ENCODE data around the gene FBXO24. TPM values are rescaled to one million over a fixed set of nuclear protein-coding genes. Genes with fewer than 3 reads are reported as not detected.
"Not testable (repeated sequence)": the region's sequence is repeated elsewhere in the genome, so short reads cannot be mapped to it uniquely, and the experiment has no call there.

FBXO24 gene
- total RNA-seq (2014; rRNA removed; shearing (Covaris generic)): 0.78 TPM in 1 of 2 replicates, not detected in the other

DNA sequence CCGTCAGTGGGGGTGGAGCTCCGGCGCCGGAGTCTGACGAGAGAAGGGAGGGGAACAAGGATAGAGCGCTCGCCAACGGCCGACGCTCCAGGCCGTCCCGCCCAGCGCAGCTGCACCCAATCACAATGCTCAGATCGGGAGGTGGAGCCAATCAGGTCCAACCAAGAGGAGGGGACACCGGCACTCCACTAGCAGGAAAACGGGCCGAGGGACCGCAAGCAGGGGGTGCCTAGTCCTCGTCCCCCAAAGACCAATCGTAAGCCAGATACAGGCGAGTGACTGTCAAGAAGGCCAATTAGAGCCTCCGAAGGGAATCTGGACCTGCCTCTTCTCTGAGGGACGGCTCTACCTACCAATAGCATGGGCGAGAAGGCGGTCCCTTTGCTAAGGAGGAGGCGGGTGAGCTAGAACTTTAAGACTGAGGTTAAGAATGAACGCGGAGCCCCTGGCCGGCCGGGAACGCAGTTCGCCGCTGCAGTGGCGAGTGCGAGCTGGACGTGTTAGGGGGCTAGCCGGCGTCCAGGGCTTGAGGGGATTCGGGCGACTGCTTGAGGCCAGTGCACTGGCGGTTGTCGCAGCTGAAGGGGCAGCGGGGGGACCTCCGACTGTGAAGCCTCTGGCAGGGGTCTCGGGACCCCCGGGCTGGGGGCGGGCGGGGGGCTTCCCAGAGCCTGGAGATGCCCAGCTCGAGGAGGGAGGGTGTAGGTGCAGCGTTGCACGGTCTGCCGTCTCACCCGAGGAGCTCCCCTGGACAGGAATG lies at the start of gene FBXO24:
TSS of gene FBXO24 (plus strand) at position 63 of the 760 bp plus-strand sequence. CDS start at position 361, 298 bp downstream.
- DNase-seq (ENCODE audit: low spot score): peak; percentile 100
- in situ Hi-C loops (cut with HindIII; ENCODE audit: low sequenced_read_pairs): no loop called here

- DNase-seq (ENCODE audit: low spot score); in situ Hi-C loops (cut with HindIII; ENCODE audit: low sequenced_read_pairs): not testable (repeated sequence)
These were observed 49.4 kb upstream of the FBXO24 start for GRCh38 chr7:100536695-100537094.

DNA sequence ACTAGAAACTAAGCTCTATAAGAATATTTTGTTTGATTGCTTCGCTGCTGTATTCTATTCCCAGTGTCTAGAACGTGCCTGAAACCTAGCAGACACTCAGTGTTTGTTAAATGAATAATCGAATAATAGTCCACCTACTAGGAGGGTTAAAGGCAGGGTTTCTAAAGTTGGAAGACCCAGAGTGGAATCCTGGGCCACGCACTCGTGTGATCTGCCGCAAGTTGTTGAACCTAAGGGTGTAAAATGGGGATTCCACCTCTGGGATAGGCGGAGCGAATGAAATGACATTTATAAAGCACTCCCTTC lies 47.8 kb upstream of the FBXO24 start:
- no peak for DNase-seq (ENCODE audit: low spot score)
- in situ Hi-C loops (cut with HindIII; ENCODE audit: low sequenced_read_pairs): no loop called here

DNA sequence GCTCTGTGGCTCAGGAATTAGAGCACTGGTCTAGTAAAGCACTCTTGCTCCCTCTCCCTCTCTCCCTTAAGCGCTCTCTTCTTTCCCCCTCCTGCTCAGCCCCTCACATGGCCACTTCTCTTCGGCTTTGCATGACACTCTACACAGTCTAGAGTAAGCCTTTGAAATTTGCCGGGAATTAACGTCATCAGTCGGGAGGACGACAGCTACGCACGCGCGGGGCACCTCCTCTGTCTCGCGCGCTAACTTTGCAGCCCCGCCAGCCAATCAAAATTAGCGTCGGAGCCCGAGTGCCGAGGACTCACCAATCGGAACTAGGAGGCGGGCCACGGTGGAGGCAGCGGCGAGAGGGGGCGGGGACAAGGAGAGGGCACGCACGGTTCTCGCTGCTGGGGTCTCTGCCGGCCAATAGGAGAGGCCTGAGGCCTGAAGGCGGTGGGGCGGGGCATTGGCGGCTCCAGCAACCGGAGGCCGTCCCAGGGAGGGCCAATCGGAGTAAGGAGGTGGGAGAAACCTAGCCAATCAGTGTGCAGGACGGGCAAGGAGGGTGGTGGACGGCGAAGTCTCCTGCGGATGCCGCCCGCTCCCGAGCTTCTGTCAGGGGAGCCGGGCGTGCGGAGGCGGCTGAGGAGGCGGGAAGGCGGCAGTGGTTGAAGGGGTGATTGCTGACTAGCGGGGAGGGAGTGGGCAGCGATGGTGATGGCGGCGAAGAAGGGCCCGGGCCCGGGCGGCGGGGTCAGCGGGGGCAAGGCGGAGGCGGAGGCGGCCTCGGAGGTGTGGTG lies 47.3 kb upstream of the FBXO24 start, which contains the start of gene AGFG2:
TSS of gene AGFG2 (plus strand) at position 550 of the 782 bp plus-strand sequence. CDS start at position 694, 144 bp downstream.
- in situ Hi-C loops (cut with HindIII; ENCODE audit: low sequenced_read_pairs): no loop called here
- peak; percentile 100 for DNase-seq (ENCODE audit: low spot score)

GRCh38 chr7:100539436-100540006 lies 46.6 kb upstream of the FBXO24 start:
- DNase-seq (ENCODE audit: low spot score): no peak
- in situ Hi-C loops (cut with HindIII; ENCODE audit: low sequenced_read_pairs): no loop called here

DNA sequence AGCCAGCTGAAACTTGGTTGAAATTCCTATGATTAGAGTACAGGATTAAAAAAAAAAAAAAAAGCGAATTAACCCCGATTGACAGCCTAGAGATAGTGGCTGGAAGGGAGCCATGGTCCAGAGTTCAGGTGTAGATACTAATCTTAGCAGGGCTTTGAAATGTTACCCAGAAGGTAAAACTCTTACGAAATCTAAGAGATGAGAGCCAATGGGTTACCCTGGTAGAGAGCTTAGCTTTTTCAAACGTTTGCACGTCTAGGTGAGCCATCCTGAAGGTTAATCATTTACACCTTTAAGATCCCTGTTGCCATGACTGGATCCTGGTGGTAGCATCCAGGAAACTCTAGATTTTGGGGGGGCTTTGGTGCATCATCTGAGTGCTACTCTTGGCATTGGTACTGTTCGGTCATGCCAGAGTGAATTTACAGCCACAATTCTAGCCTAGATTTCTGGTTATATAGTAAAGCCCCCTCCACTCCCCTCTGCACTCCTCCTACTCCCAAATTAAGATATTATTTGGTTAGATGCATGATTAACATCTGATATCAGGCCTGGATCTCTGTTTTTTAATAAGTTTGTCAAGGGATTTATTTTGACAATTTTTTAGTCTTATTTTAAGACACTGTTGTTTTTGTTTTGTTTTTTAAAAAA lies 45.9 kb upstream of the FBXO24 start:
- no peak for DNase-seq (ENCODE audit: low spot score)
- in situ Hi-C loops (cut with HindIII; ENCODE audit: low sequenced_read_pairs): no loop called here

- DNase-seq (ENCODE audit: low spot score); in situ Hi-C loops (cut with HindIII; ENCODE audit: low sequenced_read_pairs): not testable (repeated sequence)
These were observed 44.8 kb upstream of the FBXO24 start for GRCh38 chr7:100541309-100541708.

DNA sequence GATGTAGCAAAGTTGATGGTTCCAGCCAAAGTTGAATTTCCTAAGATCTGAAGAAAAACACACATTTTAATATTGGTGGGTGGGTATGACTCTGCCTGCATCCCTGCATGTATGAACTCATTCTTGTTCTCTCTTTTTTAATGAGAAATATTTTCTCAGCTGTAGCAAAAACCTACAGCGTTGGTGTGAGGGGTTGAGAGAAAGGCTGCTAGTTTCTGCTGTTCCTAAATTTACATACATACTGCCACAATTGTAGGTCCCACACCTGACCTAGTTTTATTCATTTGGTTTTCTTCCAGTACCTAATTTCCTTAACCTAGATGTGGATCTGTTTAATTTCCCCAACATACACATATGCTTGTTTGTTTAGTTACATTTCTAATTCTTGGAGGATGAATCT lies 42.5 kb upstream of the FBXO24 start:
- peak; percentile 68 for DNase-seq (ENCODE audit: low spot score)
- in situ Hi-C loops (cut with HindIII; ENCODE audit: low sequenced_read_pairs): no loop called here

- in situ Hi-C loops (cut with HindIII; ENCODE audit: low sequenced_read_pairs): no loop called here
- peak; percentile 39 for DNase-seq (ENCODE audit: low spot score)
These were observed 41.7 kb upstream of the FBXO24 start for GRCh38 chr7:100544386-100544785.

DNA sequence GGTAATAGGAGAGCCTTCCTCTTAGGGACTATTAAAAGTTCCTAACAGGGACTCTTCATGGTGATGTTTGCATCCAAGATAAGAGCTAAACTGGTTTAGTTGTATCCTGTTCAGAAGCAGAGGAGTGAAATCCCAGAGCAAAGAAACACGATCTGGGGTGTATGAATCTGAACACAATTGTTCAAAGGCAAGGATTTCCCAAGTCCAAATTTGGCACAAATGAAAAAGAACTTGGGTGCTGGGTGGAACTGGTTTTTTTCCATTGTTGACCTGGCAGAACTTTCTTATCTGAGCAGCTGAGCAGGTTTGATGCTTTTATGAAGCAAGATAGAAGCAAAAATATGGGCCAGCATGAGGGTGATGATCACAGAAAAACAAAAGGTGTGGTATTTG lies 41.2 kb upstream of the FBXO24 start:
- in situ Hi-C loops (cut with HindIII; ENCODE audit: low sequenced_read_pairs): no loop called here
- peak; percentile 78 for DNase-seq (ENCODE audit: low spot score)

- in situ Hi-C loops (cut with HindIII; ENCODE audit: low sequenced_read_pairs): no loop called here
- peak; percentile 70 for DNase-seq (ENCODE audit: low spot score)
These were observed 40.6 kb upstream of the FBXO24 start for GRCh38 chr7:100545360-100546128.

GRCh38 chr7:100546129-100546925 lies 39.8 kb upstream of the FBXO24 start:
- in situ Hi-C loops (cut with HindIII; ENCODE audit: low sequenced_read_pairs): no loop called here
- DNase-seq (ENCODE audit: low spot score): peak; percentile 27

GRCh38 chr7:100546926-100547800 lies 39.0 kb upstream of the FBXO24 start:
- peak; percentile 26 for DNase-seq (ENCODE audit: low spot score)
- in situ Hi-C loops (cut with HindIII; ENCODE audit: low sequenced_read_pairs): no loop called here

GRCh38 chr7:100547872-100548271 lies 38.3 kb upstream of the FBXO24 start:
- peak; percentile 32 for DNase-seq (ENCODE audit: low spot score)
- in situ Hi-C loops (cut with HindIII; ENCODE audit: low sequenced_read_pairs): no loop called here

GRCh38 chr7:100548446-100548845 lies 37.7 kb upstream of the FBXO24 start:
- DNase-seq (ENCODE audit: low spot score); in situ Hi-C loops (cut with HindIII; ENCODE audit: low sequenced_read_pairs): not testable (repeated sequence)

- in situ Hi-C loops (cut with HindIII; ENCODE audit: low sequenced_read_pairs): no loop called here
- DNase-seq (ENCODE audit: low spot score): no peak
These were observed 33.6 kb upstream of the FBXO24 start for GRCh38 chr7:100552532-100552931.

GRCh38 chr7:100553032-100553431 lies 33.1 kb upstream of the FBXO24 start:
- in situ Hi-C loops (cut with HindIII; ENCODE audit: low sequenced_read_pairs): no loop called here
- DNase-seq (ENCODE audit: low spot score): no peak
